Gastrocnemius medialis (tissue), 4 donors: ENCODE results near the gene SPTLC2.

Experiments used
- CTCF ChIP-seq, 5 experiments: fragments of 450-650 bp in 3 of 5; fragments of 200-600 bp in 2 of 5; sonication (generic) in 2 of 5; IDR thresholded peaks in 4 of 5; conservative IDR thresholded peaks in 1 of 5; 1 replicate in 4 of 5; 2 replicates in 1 of 5; pipeline ENCODE4 v1.5.1; 2016 to 2019; ENCODE audit warnings: antibody characterized with exemption in 5 of 5, mild to moderate bottlenecking in 3 of 5, moderate library complexity in 3 of 5
- POLR2A ChIP-seq, 2 donors: fragments of 450-650 bp; IDR thresholded peaks; one replicate each; pipeline ENCODE4 v1.6.1; 2017; ENCODE audit warnings: antibody characterized with exemption in 2 of 2, mild to moderate bottlenecking in 2 of 2, moderate library complexity in 2 of 2

- TF ChIP-seq CTCF (IDR thresholded peaks at IDR 0.05 in 4 of 5, conservative IDR thresholded peaks at IDR 0.05 in 1 of 5) (no peak), POLR2A (IDR thresholded peaks at IDR 0.05) (no peak)
Measured at GRCh38 chr14:77660754-77661153, 44.3 kb upstream of the SPTLC2 start.
